Activated CD4-positive, alpha-beta T cell treated with anti-CD3 and anti-CD28 coated beads, Interleukin-2, Interleukin-4, amounts not matched to agents 100 ng/mL and 50 ng/mL, durations not matched to agents 16 hours and 8 hours (primary cell): Measurements from ENCODE around the gene NFATC3.
"Not testable (repeated sequence)": the region's sequence is repeated elsewhere in the genome, so short reads cannot be mapped to it uniquely, and the experiment has no call there.

Experiments
- DNase-seq: peaks from one replicate; pipeline ENCODE4 v3.0.0-alpha.2; 2020; ENCODE audit warnings: low spot score

The NFATC3 gene

DNA sequence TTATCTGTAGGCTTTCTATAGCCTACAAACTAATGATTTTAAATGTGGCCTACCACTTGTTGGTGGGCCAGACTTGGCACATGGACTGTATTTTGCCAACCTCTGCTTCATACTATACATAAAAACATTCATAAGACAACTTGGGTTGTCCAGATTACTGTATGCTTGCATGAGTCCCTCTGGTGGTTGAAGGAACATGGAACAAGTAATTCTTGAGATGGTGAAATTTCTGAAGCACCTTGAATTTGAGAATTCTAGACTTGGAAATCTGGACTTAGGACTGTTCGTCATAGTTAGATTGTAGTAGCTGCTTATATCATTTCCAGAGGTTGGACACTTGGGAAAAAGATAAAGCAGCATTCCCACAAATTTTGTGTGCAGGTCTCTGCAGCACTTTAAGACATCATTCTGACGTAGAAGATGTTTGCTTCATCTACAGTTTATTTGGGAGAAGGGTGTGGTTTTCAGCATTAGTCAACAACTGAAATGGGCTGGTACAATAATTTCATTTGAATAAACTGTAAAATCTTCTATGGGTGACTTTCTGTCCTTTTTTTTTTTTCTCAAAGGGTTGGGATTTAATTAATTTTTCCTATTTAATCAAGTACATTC lies 31.2 kb downstream of the NFATC3 start:
- peak; percentile 34 for DNase-seq

DNA sequence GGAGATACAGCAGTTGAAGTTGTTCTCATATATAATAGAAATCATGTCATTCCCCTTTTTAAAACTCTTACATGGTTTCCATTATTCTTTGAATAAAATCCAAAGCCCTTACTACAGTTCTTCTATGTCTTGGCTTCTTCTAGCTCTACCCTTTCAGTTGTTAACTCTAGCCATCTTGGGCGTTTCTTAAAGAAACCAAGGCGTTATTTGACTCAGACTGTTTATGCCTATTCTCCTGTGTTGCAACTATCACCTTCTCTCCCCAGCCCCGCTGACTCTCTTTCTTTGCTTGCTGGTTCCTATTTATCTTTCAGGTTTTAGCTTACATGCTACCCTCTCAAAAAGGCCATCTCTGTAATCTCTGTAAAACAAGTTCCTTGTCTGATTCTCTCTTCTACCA lies 32.7 kb downstream of the NFATC3 start:
- peak; percentile 25 for DNase-seq

DNA sequence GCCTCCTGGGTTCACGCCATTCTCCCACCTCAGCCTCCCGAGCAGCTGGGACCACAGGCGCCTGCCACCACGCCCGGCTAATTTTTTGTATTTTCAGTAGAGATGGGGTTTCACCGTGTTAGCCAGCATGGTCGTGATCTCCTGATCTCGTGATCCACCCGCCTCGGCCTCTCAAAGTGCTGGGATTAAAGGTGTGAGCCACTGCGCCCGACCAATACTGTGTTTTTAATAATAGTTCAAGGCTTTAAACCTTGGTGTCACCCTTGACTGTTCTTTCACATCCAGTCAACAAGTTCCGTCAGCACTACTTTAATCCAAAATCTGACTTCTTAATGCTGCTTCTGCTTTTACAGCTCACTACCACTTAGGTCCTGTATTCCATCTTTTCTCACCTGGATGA lies 33.8 kb downstream of the NFATC3 start:
- not testable (repeated sequence) for DNase-seq

DNA sequence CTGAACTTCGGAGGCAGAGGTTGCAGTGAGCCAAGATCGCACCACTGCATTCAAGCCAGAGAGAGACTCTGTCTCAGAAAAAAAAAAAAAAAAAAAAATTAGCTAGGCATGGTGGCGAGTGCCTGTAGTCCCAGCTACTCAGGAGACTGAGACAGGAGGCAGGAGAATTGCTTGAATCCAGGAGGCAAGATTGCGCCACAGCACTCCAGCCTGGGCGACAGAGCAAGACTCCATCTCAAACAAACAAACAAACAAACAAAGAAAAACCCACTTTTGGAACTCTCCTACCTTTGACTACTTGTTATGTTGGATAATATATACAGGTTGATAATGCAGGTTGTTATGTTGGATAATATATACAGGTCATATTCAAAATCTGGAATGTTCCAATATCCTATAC lies 35.3 kb downstream of the NFATC3 start:
- DNase-seq: not testable (repeated sequence)

DNA sequence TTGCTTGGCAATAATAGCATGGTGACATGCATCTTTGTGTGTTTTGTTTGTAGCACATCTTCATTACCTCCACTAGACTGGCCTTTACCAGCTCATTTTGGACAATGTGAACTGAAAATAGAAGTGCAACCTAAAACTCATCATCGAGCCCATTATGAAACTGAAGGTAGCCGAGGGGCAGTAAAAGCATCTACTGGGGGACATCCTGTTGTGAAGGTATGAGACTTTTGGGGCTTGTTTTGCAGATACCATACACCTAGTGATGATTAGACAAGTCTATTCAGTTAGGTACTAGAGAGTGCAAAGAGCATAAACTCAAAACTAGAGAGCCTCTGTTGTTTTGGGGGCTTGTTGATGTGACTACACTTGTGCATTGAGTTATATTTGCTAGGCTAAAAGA lies 41.2 kb downstream of the NFATC3 start:
- no peak for DNase-seq

DNA sequence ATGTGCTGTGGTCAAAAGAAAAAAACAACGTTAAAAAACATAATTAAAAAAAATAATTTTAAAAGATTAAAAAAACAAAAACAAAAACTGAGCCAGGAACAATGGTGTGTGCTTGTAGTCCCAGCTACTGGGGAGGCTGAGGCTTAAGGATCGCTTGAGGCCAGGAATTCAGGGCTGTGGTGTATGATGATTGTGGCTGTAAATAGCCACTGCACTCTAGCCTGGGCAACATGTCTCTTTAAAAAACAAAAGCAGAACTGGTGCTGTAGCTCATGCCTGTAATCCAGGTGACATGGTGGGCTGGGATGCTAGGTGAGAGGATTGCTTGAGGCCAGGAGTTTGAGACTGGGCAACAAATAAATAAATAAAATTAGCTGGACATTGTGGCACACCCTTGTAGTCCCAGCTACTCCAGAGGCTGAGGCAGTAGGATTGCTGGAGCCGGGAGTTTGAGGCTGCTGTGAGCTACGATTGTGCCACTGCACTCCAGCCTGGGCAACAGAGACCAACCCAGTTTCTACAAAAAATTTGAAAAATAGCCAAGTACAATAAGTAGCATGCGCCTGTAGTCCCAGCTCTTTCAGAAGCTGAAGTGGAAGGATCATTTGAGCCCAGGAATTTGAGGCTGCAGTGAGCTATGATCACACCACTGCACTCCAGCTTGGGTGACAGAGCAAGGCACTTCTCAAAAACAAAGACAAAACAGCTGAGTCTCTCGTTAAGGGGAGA lies 43.6 kb downstream of the NFATC3 start:
- no peak for DNase-seq

DNA sequence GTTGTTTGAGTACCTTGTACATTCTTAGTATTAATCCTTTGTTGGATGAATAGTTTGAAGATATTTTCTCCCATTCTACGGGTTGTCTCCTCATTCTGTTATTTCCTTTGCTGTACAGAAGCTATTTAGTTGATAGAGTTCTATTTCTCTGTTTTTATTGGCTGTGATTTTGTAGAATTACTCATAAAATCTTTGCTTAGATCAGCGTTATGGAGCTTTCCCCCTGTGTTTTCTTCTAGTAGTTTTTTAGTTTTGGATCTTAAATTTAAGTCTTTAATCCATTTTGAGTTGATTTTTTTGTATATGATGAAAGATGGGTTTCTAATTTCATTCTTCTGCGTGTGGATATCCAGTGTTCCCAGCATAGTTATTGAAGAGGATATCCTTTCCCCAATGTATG lies 45.4 kb downstream of the NFATC3 start:
- DNase-seq: no peak

DNA sequence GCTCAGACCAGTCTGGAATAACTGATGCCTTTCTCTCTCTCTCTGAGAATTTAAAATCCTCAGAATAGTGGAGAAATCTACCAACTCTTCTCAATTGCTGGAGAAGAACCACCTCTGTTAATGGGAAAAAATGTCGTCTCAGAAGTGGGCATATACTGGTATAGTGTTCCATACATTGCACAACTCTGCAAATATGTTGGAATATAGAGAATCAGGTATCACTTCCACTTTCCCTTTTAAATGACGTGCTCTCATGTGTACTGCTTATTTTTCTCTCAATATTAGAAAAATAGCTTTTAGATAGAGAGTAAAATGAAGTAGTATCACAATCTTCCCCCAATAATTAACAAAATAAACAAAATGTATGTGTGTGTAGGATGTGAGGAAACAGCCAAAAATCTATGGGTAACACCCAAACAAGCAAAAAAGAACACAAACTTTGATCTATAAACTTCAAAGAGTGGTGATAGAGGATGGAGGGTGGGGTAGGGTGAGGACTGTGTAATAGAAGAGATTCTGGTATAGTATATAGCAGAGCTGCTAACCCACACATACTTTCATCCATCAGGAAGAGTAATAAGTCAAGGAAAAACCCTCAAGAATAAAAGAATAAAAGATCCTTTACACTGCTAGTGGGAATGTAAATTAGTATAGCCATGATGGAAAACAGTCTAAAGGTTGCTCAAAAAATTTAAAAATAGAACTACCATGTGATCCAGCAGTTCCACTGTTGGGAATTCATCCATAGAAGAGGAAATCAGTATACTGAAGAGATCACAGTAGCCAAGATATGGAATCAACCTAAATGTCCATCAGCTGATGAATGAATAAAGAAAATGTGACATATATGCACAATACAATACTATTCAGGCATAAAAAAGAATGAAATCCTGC lies 46.9 kb downstream of the NFATC3 start:
- no peak for DNase-seq

DNA sequence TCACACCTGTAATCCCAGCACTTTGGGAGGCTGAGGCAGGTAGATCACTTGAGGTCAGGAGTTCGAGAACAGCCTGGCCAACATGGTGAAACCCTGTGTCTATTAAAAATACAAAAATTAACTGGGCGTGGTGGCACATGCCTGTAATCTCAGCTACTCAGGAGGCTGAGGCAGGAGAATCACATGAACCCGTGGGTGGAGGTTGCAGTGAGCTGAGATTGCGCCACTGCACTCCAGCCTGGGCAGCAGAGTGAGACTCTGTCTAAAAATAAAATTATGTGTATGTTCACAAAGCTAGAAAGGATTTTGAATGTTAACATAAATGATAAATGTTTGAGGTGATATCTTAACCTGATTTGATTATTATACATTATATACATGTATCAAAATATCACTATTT lies 47.8 kb downstream of the NFATC3 start:
- DNase-seq: not testable (repeated sequence)

DNA sequence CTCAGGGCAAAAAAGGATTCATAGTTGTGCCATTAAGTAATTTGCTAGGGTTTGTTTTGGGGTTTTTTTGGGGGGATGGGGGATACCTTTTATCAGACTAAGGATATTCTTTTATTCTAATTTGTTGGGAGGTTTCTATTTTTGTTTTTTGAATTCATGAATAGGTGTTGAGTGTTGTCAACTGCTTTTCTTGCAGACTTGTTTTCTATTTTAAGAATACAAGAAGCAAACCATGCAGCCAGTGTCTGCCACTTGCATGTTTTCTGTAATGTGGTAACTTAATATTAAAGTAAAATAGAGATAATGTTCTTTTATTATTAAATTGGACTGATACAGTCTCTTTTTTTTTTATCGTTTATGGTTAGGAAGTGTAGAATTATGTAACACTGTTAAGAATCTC lies 49.5 kb downstream of the NFATC3 start:
- DNase-seq: no peak

DNA sequence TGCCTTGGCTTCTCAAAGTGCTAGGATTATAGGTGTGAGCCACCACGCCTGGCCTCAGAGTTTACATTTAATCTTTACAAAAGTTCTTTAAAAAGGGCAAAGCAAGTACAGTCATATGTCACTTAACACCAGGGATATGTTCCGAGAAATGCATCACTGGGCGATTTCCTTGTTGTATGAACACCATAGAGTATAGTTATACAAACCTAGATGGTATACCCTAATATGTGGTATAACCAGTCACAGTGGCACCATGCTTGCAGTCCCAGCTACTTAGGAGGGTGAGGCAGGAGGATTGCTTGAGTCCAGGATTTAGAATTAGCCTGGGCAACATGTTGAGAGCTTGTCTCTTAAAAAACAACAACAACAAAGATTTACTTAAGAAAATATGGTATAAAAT lies 51.3 kb downstream of the NFATC3 start:
- no peak for DNase-seq

DNA sequence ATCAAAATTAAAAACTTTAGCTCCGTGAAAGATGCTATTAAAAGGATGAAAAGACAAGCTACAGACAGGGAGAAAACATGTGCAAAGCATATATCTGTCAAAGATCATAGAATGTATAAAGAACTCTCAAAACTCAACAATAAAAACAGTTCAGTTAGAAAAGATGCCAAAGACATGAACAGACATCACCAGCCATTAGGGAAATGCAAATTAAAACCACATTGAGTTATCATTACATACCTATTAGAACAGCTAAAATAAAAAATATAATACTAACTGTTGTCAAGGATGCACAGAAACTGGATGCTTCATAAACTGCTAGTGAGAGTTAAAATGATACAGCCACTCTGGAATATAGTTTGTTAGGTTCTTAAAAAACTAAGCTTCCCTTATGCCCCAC lies 58.8 kb downstream of the NFATC3 start:
- DNase-seq: no peak

DNA sequence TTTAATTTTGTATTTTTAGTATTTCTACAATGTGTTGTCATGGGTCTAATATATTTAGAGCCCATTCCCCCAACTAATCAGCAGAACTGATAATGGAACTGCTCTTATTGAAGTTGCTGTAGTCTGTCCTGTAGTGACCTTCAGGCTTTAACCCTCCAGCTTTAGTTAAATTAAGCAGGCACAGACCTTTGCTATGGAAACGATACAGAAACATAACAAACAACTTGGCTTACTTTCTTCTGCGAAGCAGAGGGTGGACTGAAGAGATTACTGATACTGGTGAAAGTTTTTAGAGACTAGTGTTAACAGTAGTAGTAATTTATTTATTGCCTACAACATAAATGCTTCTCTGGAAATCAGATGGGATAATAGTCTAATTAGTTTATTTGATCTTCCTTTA lies 61.4 kb downstream of the NFATC3 start:
- DNase-seq: peak; percentile 13

DNA sequence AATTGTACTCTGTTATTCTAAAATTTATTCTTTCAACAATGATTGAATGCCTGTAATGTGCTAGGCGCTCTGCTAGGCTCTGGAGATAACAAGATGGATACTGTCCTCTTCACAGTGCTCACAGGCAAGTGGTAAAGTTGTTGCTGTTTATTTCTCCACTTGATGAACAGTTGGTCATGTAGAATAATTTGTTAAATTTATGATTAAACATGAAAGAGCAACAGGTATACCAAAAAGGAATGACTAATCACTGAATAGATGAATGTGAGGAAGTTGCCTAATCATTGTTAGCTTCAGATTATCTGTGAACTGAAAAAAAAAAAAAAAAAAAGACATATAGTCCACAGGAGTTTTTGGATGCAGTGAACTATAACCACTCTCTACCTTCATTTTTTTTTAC lies 62.3 kb downstream of the NFATC3 start:
- DNase-seq: peak; percentile 33

DNA sequence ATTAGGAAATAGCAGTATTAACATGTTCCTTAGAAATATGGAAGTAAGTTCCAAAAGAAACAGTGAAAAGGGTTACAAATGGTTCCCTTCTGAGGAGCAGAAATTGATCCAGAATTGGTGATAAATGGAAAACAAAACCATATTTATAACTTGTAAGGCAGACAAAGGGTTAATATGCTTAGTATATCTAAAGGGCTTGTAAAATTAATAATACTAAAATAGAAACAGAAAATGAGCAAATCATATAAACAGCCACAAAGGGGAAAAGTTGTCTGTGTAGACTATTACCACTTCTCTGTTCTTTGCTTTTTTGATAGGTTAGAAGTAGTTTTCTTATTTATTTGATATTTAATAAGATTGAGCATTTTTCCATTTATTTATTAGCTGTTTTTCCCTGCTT lies 64.4 kb downstream of the NFATC3 start:
- DNase-seq: no peak

DNA sequence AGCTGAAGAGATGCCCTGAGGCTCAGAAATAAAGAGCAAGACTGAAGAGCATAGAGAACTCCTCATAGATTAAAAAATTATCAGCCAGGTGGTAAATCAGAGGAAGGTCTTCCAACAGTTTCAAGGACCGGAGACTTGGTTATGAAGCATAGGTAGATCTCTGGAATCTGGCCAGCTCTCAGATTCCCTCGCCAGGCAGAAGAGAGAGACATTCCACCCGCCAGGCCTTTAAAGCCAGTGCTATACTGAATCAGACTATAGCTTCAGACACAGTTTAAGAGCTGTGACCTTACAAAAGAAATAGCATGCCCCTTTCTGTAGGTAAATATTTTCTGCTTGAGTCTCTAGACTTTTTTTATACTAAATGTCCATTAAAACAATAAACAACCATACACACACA lies 70.3 kb downstream of the NFATC3 start:
- DNase-seq: no peak

DNA sequence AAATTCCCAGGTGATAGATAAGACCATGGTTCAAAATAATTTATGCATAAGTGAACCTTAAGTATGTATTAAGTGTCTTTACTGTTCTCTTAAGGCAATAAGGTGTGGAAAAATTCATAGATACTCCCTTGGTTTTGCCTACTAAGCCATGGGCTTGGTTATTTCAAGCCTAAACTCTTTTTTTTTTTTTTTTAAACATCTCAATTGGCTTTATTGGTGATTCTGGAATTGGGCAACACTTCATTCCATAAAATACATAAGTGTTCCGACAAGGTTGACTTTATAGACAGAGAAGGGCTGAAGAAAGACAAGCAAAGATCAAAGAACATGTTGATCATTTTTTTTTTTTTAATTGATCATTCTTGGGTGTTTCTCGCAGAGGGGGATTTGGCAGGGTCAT lies 77.2 kb downstream of the NFATC3 start:
- DNase-seq: no peak

DNA sequence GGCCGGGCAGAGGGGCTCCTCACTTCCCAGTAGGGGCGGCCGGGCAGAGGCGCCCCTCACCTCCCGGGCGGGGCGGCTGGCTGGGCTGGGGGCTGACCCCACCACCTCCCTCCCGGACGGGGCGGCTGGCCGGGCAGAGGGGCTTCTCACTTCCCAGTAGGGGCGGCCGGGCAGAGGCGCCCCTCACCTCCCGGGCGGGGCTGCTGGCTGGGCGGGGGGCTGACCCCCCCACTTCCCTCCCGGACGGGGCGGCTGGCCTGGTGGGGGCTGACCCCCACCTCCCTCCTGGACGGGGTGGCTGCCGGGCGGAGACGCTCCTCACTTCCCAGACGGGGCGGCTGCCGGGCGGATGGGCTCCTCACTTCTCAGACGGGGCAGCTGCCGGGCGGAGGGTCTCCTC lies 78.1 kb downstream of the NFATC3 start:
- DNase-seq: not testable (repeated sequence)

DNA sequence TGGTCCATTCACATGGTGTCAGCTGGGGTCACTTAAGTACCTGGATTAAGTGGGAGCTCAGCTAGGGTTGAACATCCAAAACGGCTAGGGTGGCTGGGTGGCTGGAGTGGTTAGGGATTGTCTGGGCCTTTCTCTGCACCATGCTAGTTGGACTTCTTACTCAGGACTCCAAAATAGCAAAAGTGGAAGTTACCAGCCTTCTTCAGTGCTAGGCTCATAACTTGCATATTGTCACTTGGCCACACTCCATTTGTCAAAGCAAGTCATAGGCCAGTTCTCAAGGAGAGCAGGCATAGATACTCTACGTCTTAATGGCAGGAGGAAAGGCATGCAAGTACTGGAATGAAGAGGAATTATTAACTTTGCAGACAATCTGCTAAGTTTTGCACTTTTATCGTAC lies 81.1 kb downstream of the NFATC3 start:
- no peak for DNase-seq

DNA sequence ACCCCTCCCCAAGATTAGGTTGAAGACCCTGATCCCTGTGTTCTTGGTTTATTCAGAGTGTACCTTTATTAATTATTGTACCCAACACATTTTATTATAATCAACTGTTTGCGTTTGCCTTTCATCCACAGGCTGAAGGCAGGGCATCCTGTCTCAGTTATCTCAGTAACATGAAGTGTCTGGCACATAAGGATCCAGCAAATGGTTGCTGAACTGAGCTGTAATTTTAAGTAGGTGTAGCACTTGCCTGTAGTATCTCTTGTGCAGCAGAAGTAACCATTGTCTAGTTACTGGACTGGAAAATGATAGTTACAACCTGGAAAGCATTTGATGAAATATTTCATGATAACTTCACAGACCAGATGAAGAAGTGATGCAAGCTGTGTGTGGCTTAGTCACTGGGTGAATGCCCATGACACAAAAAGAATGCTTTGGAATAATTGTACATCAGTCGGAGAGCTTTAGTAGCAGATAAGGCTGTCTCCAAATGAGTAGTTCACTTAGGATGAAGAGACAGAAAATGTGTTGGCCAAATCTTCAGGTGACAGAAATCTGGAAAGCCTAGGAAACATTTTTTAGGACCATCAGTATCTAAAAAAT lies 94.1 kb downstream of the NFATC3 start:
- no peak for DNase-seq

DNA sequence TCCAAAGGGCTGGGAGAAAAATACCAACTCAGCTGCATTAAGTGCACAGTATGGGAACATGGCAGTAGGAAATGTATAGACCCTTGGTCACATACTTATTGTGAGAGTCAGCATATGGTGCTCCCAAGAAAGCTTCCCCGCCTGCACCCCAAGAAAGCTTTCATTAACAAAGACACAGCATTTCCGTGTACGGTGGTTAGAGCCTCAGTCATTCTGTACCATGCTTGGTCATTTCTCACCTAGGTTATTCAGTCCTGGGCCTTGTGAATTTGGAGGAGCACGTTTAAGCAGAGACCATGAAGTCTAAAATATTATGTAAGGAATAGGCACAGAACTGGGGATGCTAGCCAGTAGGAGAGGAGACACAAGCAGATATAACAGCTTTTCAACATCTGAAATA lies 94.7 kb downstream of the NFATC3 start:
- DNase-seq: peak; percentile 46

DNA sequence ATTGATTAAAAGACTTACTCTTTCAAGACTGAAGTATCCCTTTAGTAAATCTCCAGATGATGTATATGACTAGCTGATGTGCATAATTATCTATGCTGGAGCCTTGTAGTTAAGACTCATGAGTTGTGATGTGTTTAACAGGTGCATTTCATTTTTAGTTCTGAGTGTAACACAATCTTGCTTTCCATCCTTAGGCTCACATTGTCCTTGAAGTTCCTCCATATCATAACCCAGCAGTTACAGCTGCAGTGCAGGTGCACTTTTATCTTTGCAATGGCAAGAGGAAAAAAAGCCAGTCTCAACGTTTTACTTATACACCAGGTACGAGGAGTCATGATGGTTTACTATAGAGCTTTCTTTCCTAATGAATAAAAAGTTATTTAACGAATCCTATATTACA lies 97.9 kb downstream of the NFATC3 start:
- no peak for DNase-seq

DNA sequence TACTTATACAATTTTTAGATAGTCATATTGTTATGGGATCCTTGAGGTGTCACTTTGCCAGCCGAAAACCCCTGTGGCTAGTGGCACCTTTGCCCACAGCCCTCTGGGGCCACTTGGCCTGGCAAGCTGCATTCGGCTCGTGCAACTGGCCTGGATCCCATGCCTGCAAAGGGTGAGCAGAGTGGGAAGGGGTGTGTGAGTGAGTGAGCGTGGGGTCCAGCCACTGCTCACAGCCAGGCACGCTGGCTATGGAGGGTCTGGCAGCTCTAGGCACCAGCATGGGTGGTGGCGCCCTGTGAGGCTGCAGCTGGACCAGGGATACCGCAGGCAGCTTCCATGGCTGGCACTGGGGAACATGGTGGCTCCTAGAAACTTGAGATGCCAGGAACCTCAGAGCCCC lies 101.7 kb downstream of the NFATC3 start:
- no peak for DNase-seq
